ENCODE data around the gene URGCP.

DNA sequence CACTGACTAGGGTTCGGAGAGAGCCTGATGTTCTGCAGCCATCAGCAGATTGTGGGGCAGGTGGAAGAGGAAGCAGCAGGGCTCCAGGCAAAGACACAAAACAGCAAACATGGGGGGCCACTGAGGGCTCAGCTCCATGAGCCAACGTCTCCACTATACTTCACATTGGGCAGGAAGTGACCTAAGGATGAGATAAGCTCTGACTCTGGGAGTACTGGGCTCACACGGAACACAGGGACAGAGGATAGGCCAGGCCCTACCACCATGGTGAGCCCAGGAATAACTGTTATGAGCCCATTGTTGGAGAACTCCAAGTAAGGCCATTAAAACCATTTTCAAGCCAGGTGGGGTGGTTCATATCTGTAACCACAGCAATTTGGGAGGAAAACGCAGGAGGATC is 22.2 kb downstream of the URGCP start:
- TF ChIP-seq, protein P1, sequence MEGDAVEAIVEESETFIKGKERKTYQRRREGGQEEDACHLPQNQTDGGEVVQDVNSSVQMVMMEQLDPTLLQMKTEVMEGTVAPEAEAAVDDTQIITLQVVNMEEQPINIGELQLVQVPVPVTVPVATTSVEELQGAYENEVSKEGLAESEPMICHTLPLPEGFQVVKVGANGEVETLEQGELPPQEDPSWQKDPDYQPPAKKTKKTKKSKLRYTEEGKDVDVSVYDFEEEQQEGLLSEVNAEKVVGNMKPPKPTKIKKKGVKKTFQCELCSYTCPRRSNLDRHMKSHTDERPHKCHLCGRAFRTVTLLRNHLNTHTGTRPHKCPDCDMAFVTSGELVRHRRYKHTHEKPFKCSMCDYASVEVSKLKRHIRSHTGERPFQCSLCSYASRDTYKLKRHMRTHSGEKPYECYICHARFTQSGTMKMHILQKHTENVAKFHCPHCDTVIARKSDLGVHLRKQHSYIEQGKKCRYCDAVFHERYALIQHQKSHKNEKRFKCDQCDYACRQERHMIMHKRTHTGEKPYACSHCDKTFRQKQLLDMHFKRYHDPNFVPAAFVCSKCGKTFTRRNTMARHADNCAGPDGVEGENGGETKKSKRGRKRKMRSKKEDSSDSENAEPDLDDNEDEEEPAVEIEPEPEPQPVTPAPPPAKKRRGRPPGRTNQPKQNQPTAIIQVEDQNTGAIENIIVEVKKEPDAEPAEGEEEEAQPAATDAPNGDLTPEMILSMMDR (IDR thresholded peaks at IDR 0.05 in 4 of 5, conservative IDR thresholded peaks at IDR 0.05 in 1 of 5) = no peak
- no peak for TF ChIP-seq POLR2A (IDR thresholded peaks at IDR 0.05)

All from gastrocnemius medialis (tissue), 4 donors.